Measurements from ENCODE around the gene PHPT1.

The PHPT1 gene

DNA sequence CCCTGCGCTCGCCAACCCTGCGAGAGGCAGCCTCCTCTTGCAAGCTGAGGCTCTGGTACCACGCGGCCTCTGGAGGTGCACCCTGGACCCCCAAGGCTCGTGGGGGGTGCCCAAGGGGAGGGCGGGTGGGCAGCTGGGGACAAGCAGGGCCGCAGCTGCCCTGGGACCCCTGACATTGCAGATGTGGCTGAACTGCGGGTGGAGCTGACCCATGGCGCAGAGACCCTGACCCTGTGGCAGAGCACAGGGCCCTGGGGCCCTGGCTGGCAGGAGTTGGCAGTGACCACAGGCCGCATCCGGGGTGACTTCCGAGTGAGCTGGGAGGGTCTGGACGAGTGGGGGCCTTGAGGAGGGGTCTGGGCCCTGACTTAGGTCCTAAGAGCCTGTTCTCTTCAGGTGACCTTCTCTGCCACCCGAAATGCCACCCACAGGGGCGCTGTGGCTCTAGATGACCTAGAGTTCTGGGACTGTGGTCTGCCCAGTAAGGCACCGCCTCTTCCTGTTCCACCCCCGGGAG, 4.4 kb downstream of the PHPT1 start:
- H3K36me3 ChIP-seq (ENCODE audit: control insufficient read depth in 2 of 2, insufficient read depth in 2 of 2, low read length in 2 of 2): peaks cover 0 to 4% of the 10 kb centered on the region in 2 donors
- no peak overlapping the region for H3K9ac ChIP-seq (ENCODE audit: low read length in 2 of 2)
- no peaks in the 10 kb centered on the region for H3K27me3 ChIP-seq (ENCODE audit: control insufficient read depth in 1 of 2, insufficient read depth in 2 of 2, low read length in 2 of 2)
- H3K9me3 ChIP-seq (ENCODE audit: control insufficient read depth in 2 of 2, low read length in 2 of 2): no peaks in the 10 kb centered on the region
- H3K4me1 ChIP-seq (ENCODE audit: control insufficient read depth, insufficient read depth, low read length): peaks cover 22% of the 10 kb centered on the region
- no peak overlapping the region for H3K4me3 ChIP-seq (ENCODE audit: low read length in 2 of 2)
- H3K27ac ChIP-seq (ENCODE audit: low read length): no peak overlapping the region

DNA sequence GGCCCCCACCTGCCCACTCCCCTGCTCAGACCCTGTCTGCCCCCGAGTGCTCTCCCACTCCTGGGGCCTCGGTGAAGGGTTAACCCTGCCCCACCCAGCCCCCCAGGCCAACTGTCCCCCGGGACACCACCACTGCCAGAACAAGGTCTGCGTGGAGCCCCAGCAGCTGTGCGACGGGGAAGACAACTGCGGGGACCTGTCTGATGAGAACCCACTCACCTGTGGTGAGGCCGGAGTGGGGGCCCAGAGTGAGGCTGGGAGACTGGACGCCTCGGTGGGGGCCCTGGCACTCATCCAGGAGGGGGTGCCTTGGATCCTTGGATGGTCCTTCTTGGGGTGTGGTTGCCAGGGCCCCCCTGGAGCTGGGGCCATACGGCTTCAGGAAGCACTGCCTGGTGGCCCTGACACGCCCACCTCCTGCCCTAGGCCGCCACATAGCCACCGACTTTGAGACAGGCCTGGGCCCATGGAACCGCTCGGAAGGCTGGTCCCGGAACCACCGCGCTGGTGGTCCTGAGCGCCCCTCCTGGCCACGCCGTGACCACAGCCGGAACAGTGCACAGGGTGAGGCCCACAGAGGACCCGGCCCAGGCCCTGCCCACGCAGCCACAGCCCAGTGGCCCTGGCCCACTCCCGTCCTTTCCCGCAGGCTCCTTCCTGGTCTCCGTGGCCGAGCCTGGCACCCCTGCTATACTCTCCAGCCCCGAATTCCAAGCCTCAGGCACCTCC, 5.1 kb downstream of the PHPT1 start:
- H3K4me3 ChIP-seq (ENCODE audit: low read length in 2 of 2): no peak overlapping the region
- no peaks in the 10 kb centered on the region for H3K9me3 ChIP-seq (ENCODE audit: control insufficient read depth in 2 of 2, low read length in 2 of 2)
- H3K27me3 ChIP-seq (ENCODE audit: control insufficient read depth in 1 of 2, insufficient read depth in 2 of 2, low read length in 2 of 2): no peaks in the 10 kb centered on the region
- peaks cover 0 to 4% of the 10 kb centered on the region in 2 donors for H3K36me3 ChIP-seq (ENCODE audit: control insufficient read depth in 2 of 2, insufficient read depth in 2 of 2, low read length in 2 of 2)
- H3K4me1 ChIP-seq (ENCODE audit: control insufficient read depth, insufficient read depth, low read length): peaks cover 28% of the 10 kb centered on the region
- no peak overlapping the region for H3K9ac ChIP-seq (ENCODE audit: low read length in 2 of 2)
- H3K27ac ChIP-seq (ENCODE audit: low read length): no peak overlapping the region

DNA sequence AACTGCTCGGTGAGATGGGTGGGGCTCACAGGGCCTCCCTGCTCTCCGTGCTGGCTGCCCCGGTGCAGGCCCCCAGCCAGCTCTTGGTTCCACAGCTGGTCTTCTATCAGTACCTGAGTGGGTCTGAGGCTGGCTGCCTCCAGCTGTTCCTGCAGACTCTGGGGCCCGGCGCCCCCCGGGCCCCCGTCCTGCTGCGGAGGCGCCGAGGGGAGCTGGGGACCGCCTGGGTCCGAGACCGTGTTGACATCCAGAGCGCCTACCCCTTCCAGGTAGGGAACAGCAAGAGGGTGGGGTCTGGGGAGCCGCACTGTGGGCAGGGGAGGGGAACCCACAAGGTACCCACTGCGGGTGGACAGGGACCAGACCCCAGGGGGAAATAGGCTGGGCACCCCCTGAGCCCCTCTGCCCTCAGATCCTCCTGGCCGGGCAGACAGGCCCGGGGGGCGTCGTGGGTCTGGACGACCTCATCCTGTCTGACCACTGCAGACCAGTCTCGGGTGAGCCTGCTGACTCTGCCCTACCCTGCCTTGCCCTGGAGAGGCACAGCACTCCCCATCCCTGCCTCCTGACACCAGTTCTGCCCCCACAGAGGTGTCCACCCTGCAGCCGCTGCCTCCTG, 5.7 kb downstream of the PHPT1 start:
- H3K27ac ChIP-seq (ENCODE audit: low read length): no peak overlapping the region
- no peak overlapping the region for H3K9ac ChIP-seq (ENCODE audit: low read length in 2 of 2)
- H3K36me3 ChIP-seq (ENCODE audit: control insufficient read depth in 2 of 2, insufficient read depth in 2 of 2, low read length in 2 of 2): peaks cover 0 to 4% of the 10 kb centered on the region in 2 donors
- H3K4me1 ChIP-seq (ENCODE audit: control insufficient read depth, insufficient read depth, low read length): peaks cover 30% of the 10 kb centered on the region
- H3K4me3 ChIP-seq (ENCODE audit: low read length in 2 of 2): no peak overlapping the region
- no peaks in the 10 kb centered on the region for H3K27me3 ChIP-seq (ENCODE audit: control insufficient read depth in 1 of 2, insufficient read depth in 2 of 2, low read length in 2 of 2)
- no peaks in the 10 kb centered on the region for H3K9me3 ChIP-seq (ENCODE audit: control insufficient read depth in 2 of 2, low read length in 2 of 2)

DNA sequence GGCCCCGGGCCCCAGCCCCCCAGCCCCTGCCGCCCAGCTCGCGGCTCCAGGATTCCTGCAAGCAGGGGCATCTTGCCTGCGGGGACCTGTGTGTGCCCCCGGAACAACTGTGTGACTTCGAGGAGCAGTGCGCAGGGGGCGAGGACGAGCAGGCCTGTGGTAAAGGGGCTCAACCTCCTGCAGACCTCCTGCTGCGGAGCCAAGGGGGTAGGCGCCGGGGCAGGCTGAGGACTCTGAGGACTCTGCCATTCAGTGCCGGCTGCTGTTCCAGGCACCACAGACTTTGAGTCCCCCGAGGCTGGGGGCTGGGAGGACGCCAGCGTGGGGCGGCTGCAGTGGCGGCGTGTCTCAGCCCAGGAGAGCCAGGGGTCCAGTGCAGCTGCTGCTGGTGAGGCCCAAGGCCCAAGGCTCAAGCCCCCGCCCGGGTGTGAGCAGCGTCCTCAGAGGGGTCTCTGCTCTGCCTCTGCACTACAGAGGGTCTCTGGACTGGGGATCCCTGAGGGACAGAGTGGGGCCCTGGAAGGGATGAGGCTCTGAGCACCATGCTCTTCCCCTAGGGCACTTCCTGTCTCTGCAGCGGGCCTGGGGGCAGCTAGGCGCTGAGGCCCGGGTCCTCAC, 6.4 kb downstream of the PHPT1 start:
- Histone ChIP-seq H3K9ac (ENCODE audit: low read length in 2 of 2) (no peak overlapping the region), H3K36me3 (ENCODE audit: control insufficient read depth in 2 of 2, insufficient read depth in 2 of 2, low read length in 2 of 2) (peaks cover 0 to 4% of the 10 kb centered on the region in 2 donors), H3K4me1 (ENCODE audit: control insufficient read depth, insufficient read depth, low read length) (peaks cover 24% of the 10 kb centered on the region), H3K27ac (ENCODE audit: low read length) (no peak overlapping the region), H3K4me3 (ENCODE audit: low read length in 2 of 2) (no peak overlapping the region), H3K9me3 (ENCODE audit: control insufficient read depth in 2 of 2, low read length in 2 of 2) (no peaks in the 10 kb centered on the region), H3K27me3 (ENCODE audit: control insufficient read depth in 1 of 2, insufficient read depth in 2 of 2, low read length in 2 of 2) (no peaks in the 10 kb centered on the region)

DNA sequence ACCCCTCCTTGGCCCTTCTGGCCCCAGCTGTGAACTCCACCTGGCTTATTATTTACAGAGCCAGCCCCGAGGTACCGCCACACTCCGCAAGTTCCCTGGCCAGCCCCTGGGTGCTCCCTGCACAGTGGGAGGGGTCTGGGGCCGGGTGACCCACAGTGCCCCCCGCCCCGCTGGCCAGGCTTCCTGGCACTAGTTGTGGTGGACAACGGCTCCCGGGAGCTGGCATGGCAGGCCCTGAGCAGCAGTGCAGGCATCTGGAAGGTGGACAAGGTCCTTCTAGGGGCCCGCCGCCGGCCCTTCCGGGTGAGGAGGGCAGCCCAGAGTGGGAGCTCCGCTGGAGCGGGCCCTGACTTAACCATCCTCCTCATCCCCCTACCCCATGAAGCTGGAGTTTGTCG, 6.9 kb downstream of the PHPT1 start:
- no peaks in the 10 kb centered on the region for H3K27me3 ChIP-seq (ENCODE audit: control insufficient read depth in 1 of 2, insufficient read depth in 2 of 2, low read length in 2 of 2)
- peaks cover 22% of the 10 kb centered on the region for H3K4me1 ChIP-seq (ENCODE audit: control insufficient read depth, insufficient read depth, low read length)
- H3K4me3 ChIP-seq (ENCODE audit: low read length in 2 of 2): no peak overlapping the region
- peaks cover 4% of the 10 kb centered on the region in 2 donors for H3K36me3 ChIP-seq (ENCODE audit: control insufficient read depth in 2 of 2, insufficient read depth in 2 of 2, low read length in 2 of 2)
- H3K9me3 ChIP-seq (ENCODE audit: control insufficient read depth in 2 of 2, low read length in 2 of 2): no peaks in the 10 kb centered on the region
- H3K27ac ChIP-seq (ENCODE audit: low read length): no peak overlapping the region
- no peak overlapping the region for H3K9ac ChIP-seq (ENCODE audit: low read length in 2 of 2)

DNA sequence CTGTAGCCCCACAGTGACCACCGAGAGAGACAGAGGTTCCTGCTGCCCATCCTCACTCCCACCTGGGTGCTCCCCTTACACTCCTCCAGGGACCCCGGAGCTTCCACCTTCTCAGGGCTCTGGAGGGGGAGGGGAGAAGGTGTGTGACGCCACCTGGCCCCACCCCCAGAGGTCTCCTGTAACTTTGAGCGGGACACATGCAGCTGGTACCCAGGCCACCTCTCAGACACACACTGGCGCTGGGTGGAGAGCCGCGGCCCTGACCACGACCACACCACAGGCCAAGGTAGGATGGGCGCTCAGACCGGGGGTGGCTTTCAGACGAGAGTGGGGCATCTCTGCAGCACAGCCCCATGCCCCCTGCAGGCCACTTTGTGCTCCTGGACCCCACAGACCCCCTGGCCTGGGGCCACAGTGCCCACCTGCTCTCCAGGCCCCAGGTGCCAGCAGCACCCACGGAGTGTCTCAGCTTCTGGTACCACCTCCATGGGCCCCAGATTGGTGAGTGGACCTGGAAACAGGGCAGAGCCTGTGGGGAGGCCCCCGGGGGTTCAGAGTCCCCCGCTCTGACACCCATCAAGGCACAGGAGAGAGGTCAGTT, 7.4 kb downstream of the PHPT1 start:
- Histone ChIP-seq H3K4me3 (ENCODE audit: low read length in 2 of 2) (no peak overlapping the region), H3K27me3 (ENCODE audit: control insufficient read depth in 1 of 2, insufficient read depth in 2 of 2, low read length in 2 of 2) (no peaks in the 10 kb centered on the region), H3K36me3 (ENCODE audit: control insufficient read depth in 2 of 2, insufficient read depth in 2 of 2, low read length in 2 of 2) (peaks cover 4 to 9% of the 10 kb centered on the region in 2 donors), H3K27ac (ENCODE audit: low read length) (no peak overlapping the region), H3K9me3 (ENCODE audit: control insufficient read depth in 2 of 2, low read length in 2 of 2) (no peaks in the 10 kb centered on the region), H3K4me1 (ENCODE audit: control insufficient read depth, insufficient read depth, low read length) (peaks cover 23% of the 10 kb centered on the region), H3K9ac (ENCODE audit: low read length in 2 of 2) (no peak overlapping the region)

DNA sequence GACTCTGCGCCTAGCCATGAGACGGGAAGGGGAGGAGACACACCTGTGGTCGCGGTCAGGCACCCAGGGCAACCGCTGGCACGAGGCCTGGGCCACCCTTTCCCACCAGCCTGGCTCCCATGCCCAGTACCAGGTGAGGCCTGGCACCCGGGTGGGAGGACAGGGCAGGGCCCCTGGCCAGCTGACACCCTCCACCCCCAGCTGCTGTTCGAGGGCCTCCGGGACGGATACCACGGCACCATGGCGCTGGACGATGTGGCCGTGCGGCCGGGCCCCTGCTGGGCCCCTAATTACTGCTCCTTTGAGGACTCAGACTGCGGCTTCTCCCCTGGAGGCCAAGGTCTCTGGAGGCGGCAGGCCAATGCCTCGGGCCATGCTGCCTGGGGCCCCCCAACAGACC, 8.0 kb downstream of the PHPT1 start:
- Histone ChIP-seq H3K9ac (ENCODE audit: low read length in 2 of 2) (no peak overlapping the region), H3K9me3 (ENCODE audit: control insufficient read depth in 2 of 2, low read length in 2 of 2) (no peaks in the 10 kb centered on the region), H3K27me3 (ENCODE audit: control insufficient read depth in 1 of 2, insufficient read depth in 2 of 2, low read length in 2 of 2) (no peaks in the 10 kb centered on the region), H3K4me3 (ENCODE audit: low read length in 2 of 2) (no peak overlapping the region), H3K27ac (ENCODE audit: low read length) (no peak overlapping the region), H3K36me3 (ENCODE audit: control insufficient read depth in 2 of 2, insufficient read depth in 2 of 2, low read length in 2 of 2) (peaks cover 8 to 13% of the 10 kb centered on the region in 2 donors), H3K4me1 (ENCODE audit: control insufficient read depth, insufficient read depth, low read length) (peaks cover 23% of the 10 kb centered on the region)

DNA sequence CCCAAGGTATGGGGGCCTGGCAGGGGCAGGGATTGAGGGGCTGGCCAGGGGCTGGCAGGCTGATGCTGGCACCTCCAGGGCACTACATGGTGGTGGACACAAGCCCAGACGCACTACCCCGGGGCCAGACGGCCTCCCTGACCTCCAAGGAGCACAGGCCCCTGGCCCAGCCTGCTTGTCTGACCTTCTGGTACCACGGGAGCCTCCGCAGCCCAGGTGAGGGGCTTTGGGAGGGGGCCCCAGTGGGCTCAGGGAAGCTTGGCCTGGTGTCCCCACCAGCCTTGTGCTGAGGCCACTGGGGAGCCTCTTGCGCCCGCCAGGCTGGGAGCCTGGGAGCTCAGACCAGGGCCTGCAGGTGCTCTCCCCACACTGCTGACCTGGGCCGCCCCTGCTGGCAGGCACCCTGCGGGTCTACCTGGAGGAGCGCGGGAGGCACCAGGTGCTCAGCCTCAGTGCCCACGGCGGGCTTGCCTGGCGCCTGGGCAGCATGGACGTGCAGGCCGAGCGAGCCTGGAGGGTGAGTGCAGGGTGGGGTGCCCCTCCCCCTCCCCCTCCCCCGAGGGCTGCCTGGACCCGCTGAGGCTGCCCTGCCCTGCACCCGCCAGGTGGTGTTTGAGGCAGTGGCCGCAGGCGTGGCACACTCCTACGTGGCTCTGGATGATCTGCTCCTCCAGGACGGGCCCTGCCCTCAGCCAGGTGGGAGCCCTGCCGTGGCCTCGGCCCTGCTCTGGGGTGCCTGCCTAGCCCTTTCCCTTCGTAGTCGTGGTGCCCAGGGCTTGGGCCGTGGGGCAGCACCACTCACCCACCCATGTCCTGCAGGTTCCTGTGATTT, 8.6 kb downstream of the PHPT1 start:
- Histone ChIP-seq H3K36me3 (ENCODE audit: control insufficient read depth in 2 of 2, insufficient read depth in 2 of 2, low read length in 2 of 2) (peaks cover 12 to 17% of the 10 kb centered on the region in 2 donors), H3K4me1 (ENCODE audit: control insufficient read depth, insufficient read depth, low read length) (peaks cover 23% of the 10 kb centered on the region), H3K27me3 (ENCODE audit: control insufficient read depth in 1 of 2, insufficient read depth in 2 of 2, low read length in 2 of 2) (no peaks in the 10 kb centered on the region), H3K9ac (ENCODE audit: low read length in 2 of 2) (no peak overlapping the region), H3K4me3 (ENCODE audit: low read length in 2 of 2) (no peak overlapping the region), H3K27ac (ENCODE audit: low read length) (no peak overlapping the region), H3K9me3 (ENCODE audit: control insufficient read depth in 2 of 2, low read length in 2 of 2) (no peaks in the 10 kb centered on the region)

DNA sequence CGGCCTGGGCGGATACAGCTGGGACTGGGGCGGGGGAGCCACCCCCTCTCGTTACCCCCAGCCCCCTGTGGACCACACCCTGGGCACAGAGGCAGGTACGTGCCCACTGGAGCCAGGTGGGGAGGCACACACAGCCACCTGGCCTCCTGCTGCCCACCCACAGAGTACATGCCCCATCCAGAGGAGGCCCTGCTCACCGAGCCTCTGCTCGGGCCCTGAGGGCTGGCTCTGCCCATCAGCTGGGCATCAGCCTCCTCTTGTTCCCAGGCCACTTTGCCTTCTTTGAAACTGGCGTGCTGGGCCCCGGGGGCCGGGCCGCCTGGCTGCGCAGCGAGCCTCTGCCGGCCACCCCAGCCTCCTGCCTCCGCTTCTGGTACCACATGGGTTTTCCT, 9.2 kb downstream of the PHPT1 start:
- Histone ChIP-seq H3K36me3 (ENCODE audit: control insufficient read depth in 2 of 2, insufficient read depth in 2 of 2, low read length in 2 of 2) (peaks cover 18 to 23% of the 10 kb centered on the region in 2 donors), H3K4me3 (ENCODE audit: low read length in 2 of 2) (no peak overlapping the region), H3K27ac (ENCODE audit: low read length) (peak overlapping the region; percentile 55), H3K9me3 (ENCODE audit: control insufficient read depth in 2 of 2, low read length in 2 of 2) (no peaks in the 10 kb centered on the region), H3K27me3 (ENCODE audit: control insufficient read depth in 1 of 2, insufficient read depth in 2 of 2, low read length in 2 of 2) (no peaks in the 10 kb centered on the region), H3K9ac (ENCODE audit: low read length in 2 of 2) (no peak overlapping the region), H3K4me1 (ENCODE audit: control insufficient read depth, insufficient read depth, low read length) (peaks cover 24% of the 10 kb centered on the region)

Measured in stomach smooth muscle (tissue), 2 donors.